ENCODE data around the gene NFYA. TPM values are rescaled to one million over a fixed set of nuclear protein-coding genes. Genes with fewer than 3 reads are reported as not detected.

Gene NFYA
- total RNA-seq, 2 donors from 2014 or later: 23.1 to 48.3 TPM

GRCh38 chr6:41040940-41041536 lies 31.7 kb upstream of the NFYA start:
- intact Hi-C loops (cut with DNase I): no loop called here
- no peak overlapping the region for H3K4me3 ChIP-seq
- TF ChIP-seq CTCF (IDR thresholded peaks at IDR 0.05) (no peak), POLR2A (IDR thresholded peaks at IDR 0.05) (no peak), POLR2AphosphoS5 (IDR thresholded peaks at IDR 0.05) (no peak)
- H3K9me3 ChIP-seq: no peaks in the 10 kb centered on the region
- no peaks in the 10 kb centered on the region for H3K4me1 ChIP-seq (replicated peaks)
- no peaks in the 10 kb centered on the region for H3K36me3 ChIP-seq
- H3K27ac ChIP-seq: no peak overlapping the region
- no peak for DNase-seq (ENCODE audit: low spot score)
- no peaks in the 10 kb centered on the region for H3K27me3 ChIP-seq (replicated peaks; ENCODE audit: insufficient read depth)
- 100% methylated on average over 1 of the region's 1 CpG for WGBS

- Histone ChIP-seq H3K36me3 (no peaks in the 10 kb centered on the region), H3K27me3 (replicated peaks; ENCODE audit: insufficient read depth) (no peaks in the 10 kb centered on the region), H3K27ac (no peak within 1 kb of the TSS), H3K4me3 (no peak within 1 kb of the TSS), H3K9me3 (no peaks in the 10 kb centered on the region), H3K4me1 (replicated peaks) (no peaks in the 10 kb centered on the region)
- TF ChIP-seq POLR2AphosphoS5 (IDR thresholded peaks at IDR 0.05): no peak
- TF ChIP-seq POLR2A (IDR thresholded peaks at IDR 0.05): no peak
- no peak for TF ChIP-seq CTCF (IDR thresholded peaks at IDR 0.05)
- WGBS: 86% methylated on average over 10 of the region's 10 CpGs
- DNase-seq (ENCODE audit: low spot score): no peak
- intact Hi-C loops (cut with DNase I): no loop called here
Measured at GRCh38 chr6:41042226-41043055, 30.3 kb upstream of the NFYA start, which contains the start of gene TSPO2. TSPO2 (plus strand) TSS chr6:41042467; CDS start chr6:41042986, 519 bp downstream.

- H3K27ac ChIP-seq: no peak overlapping the region
- intact Hi-C loops (cut with DNase I): no loop called here
- WGBS: 96% methylated on average over 3 of the region's 3 CpGs
Measured at GRCh38 chr6:41043151-41043550, 29.6 kb upstream of the NFYA start.

GRCh38 chr6:41045664-41046063 lies 27.1 kb upstream of the NFYA start:
- H3K36me3 ChIP-seq: no peaks in the 10 kb centered on the region
- H3K9me3 ChIP-seq: no peaks in the 10 kb centered on the region
- H3K27ac ChIP-seq: no peak overlapping the region
- no peaks in the 10 kb centered on the region for H3K4me1 ChIP-seq (replicated peaks)
- H3K27me3 ChIP-seq (replicated peaks; ENCODE audit: insufficient read depth): no peaks in the 10 kb centered on the region
- no peak overlapping the region for H3K4me3 ChIP-seq
- DNase-seq (ENCODE audit: low spot score): no peak
- intact Hi-C loops (cut with DNase I): no loop called here
- TF ChIP-seq POLR2A (IDR thresholded peaks at IDR 0.05) (no peak), POLR2AphosphoS5 (IDR thresholded peaks at IDR 0.05) (no peak), CTCF (IDR thresholded peaks at IDR 0.05) (no peak)
- 63% methylated on average over 5 of the region's 5 CpGs for WGBS

More at GRCh38 chr6:41043151-41043550, 29.6 kb upstream of the NFYA start:
- H3K4me3 ChIP-seq: no peak overlapping the region
- no peaks in the 10 kb centered on the region for H3K4me1 ChIP-seq (replicated peaks)
- no peak for DNase-seq (ENCODE audit: low spot score)
- H3K27me3 ChIP-seq (replicated peaks; ENCODE audit: insufficient read depth): no peaks in the 10 kb centered on the region
- no peaks in the 10 kb centered on the region for H3K9me3 ChIP-seq
- H3K36me3 ChIP-seq: no peaks in the 10 kb centered on the region
- no peak for TF ChIP-seq POLR2A (IDR thresholded peaks at IDR 0.05)
- TF ChIP-seq CTCF (IDR thresholded peaks at IDR 0.05): no peak
- no peak for TF ChIP-seq POLR2AphosphoS5 (IDR thresholded peaks at IDR 0.05)

Data from prostate gland (tissue), 2 donors.